GM19351 (cell line): Measurements from ENCODE around the gene LHFPL6.
"Not testable (repeated sequence)": the region's sequence is repeated elsewhere in the genome, so short reads cannot be mapped to it uniquely, and the experiment has no call there.

ENCODE experiments used
- ATAC-seq: cut with Tn5 transposase; IDR thresholded peaks from one replicate; pipeline ENCODE4 v1.9.1; 2021; ENCODE audit warnings: mild to moderate bottlenecking, moderate library complexity; ENCODE audit not compliant: unreplicated experiment

LHFPL6 gene

DNA sequence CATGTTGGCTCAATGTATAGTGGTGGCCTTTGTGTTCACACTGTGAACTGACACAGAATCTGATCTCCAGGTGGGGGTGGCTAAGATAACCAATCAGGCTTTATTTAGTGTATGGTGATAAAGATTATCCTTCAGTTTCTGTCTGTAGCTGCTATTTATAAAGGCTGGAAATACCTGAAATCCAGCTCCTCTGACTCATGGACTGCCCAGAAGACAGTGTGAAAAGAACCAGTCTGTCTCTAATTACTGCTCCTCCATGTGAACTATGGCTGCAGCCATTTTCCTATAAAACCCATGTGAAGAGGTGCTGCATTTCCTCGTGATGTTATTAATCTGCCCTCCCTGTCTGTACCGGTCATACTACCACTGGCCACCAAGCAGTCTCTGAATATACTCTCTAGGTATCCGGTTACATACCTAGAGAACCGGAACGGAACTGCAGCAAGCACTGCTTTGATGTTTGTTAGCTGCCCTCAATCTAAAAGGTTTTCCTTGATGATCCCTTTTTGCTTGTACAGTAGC, 238.0 kb downstream of the LHFPL6 start:
- no peak for ATAC-seq

DNA sequence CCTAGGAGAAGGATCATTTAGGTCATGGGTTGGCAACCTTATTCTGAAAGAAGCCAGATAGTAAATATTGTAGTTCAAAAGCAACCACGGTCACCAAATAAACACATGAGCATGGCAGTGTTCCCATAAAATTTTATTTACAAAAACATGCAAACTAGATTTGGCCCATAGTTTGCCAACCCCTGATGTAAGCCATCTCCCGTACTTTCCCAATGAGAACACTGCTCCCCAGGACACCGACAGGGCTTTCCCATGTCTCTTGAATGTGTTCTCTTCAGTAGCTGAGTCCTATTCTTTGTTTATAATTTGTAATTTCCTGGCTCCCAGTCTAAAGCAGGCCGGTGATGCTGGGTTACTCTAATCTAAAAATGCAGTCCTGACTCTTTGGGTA, 239.6 kb downstream of the LHFPL6 start:
- no peak for ATAC-seq

DNA sequence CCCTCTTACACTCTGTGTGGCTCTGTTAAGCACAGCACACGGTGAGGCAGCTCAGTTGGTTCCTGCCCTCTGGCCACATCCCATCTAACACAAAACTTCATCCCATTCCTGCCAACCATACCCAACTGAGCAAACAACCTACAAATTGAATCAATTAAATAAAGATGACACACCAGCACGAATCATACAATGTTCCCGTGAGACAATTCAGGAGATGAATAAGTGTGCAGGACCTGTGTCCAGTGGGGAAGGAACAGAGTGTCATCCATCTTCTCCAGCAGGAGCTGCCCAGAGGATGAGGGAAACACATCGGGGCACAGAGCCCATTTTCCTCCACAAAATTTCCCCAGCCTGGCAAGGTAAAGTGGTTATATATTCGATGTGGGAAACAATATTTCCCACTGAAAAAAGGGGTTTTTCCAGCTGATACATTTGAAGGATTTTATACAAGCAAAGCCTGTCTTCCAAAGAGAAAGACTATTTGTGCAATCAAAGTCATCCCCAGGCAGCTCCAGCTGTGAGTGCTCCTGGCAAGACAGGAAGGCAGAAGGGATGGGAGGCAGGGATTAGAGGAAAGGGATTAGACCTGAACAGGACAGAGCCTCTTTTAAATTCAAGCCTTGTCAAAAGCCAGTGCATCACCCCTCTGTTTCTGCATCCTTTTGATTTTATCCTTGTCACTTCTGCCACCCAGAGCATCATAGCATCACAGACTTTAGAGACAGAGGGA, 240.2 kb downstream of the LHFPL6 start:
- ATAC-seq = no peak

DNA sequence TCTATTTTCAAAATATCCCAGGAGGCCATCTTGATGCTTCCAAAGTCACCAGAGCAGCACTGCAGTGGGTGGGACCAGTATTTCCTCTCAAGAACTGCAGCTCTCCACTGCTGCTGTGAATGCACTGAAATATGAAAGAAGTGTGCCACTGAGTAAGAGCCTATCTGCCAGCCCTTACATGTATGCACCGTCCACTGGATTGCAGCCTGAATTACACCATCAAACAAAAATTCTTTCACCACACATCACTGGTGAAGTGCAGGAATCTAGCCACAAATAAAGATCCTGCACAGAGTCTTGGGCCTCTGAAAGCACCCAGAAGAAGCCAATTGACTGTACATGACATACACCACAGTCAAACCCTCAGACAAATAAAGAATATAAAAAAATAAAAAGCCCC, 249.0 kb downstream of the LHFPL6 start:
- no peak for ATAC-seq

DNA sequence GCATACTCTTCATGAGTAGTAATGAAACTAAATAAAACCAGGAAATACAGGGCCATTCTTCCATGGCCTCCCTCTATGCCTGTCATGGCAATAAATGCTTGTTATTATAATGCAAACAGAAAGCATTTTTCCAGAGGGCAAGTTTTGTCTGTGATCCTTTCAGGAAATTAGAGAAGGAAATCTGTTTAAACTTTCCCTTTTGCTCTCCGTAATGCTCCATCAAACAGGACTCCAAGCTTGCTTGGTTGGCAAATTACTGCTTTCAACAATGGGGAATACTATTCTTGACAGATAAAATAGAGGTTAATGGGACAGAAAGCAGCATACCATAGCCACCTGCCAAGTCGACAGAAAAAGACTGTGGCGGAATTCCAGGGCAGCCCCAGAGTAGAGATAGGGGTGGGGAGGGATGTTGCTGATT, 252.5 kb downstream of the LHFPL6 start:
- no peak for ATAC-seq

DNA sequence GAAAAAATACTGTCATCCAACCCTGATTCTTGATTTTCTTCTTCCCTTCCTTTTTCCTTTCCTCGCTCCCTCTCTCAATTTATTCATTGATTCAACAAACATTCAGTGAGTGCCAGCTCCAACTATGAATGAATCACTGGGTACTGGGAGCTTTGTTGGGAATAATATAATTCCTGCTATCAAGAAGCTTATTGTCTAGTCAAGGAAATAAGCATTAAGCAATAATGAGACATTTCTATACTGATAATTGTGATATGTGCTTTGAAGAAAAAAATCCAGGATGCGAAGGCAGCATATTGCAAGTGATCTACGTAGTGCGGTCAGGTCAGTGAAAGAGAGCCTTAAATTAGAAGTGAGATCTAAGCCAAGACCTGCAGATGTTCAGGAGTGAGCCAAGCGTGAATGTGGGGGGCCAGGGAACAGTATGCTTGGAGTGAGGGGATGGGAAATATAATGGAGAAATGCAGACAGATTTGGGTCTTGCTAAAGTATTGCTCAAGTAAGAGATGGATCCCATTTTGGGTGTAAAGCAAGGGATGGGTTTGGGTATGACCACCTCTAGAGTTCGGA, 253.5 kb downstream of the LHFPL6 start:
- no peak for ATAC-seq

DNA sequence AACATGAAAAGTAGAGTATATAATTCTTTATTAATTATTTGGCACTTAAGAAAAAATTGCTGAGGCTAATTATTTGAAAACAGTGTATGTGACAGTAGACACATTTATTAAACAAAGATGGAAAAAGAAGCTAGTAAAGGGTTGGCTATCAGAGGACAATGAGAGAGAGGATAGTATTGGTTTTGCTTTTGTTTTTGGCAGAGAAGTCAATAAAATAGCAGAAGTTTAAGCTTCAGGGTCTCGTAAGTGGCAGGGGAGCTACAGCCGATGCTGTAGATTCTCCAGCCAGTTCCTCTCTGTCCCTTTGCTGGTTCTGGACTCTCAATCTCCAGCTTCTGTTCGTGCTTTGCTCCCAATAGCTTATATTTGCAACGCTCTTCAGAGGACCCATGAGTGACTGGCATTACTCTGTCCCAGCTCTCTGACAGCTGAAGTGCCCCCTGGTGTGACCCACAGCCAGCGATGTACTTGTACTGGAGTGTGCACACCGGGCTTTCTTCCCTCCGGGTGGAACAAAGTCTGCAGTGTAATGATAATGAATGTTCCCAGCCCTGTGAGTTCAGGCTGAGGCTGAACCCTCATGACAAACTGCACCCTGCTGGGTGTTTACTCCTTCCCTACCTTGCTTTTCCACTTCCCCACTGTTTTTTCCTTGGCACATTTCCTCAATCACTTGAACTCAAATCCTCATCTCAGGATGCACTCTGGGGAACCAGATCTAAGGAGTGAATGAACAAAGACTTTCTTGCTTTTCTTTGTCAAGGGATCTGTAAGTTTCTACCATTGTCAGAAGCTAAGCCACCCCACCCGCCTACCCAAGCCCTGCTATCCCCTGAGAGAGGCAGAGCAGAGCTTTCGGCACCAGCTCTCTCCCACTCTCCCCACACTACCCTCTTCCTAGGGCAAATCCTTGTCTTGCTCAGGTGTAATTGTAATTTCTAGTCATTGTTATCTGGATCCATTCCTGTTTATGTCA, 254.8 kb downstream of the LHFPL6 start:
- no peak for ATAC-seq

DNA sequence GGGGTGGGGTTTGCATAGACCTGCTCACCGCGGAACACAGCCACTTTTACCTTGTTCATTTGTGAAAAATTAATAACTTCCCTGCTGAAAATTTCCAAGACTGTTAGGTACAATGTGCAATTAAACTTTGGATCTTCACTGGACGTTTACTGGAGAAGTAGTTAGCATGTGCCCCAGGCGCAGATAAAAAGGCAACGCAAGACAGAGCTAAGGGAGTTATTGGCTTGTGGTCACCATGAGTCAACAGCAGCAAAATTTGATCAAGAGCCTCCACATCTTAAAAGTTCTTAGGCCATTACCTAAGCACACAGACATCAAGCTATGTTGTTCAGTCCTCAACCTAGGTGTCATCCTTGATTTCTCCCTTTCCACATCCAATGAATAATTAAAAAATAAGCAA, 257.0 kb downstream of the LHFPL6 start:
- ATAC-seq = no peak

DNA sequence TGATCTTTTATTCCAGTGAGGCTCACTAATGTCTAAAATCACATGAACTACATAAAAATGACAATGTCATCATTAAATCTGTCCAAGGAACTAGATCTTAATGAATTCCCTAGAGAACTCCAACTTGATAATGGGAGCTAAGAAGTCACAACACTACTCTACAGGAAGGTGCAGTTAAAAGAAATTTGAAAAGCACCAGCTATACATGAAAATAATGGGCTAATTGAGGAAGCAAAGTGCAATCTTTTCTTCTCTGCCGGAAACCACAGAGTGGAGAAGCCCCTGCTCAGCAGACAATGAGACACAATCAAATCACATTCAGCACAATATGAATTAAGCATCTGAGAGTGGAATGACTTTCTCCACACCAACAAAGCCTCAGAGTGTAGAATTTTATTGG, 261.7 kb downstream of the LHFPL6 start:
- ATAC-seq = no peak

DNA sequence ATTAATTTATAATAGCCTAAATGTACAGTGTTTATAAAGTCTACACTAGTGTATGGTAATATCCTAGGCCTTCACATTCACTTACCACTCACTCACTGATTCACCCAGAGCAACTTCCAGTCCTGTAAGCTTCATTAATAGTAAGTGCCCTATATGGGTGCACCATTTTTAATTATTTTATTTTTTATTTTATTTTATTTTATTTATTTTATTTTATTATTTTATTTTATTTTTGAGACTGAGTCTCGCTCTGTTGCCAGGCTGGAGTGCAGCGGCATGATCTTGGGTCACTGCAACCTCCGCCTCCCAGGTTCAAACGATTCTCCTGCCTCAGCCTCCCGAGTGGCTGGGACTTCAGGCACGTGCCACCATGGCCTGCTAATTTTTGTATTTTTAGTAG, 264.9 kb downstream of the LHFPL6 start:
- not testable (repeated sequence) for ATAC-seq

DNA sequence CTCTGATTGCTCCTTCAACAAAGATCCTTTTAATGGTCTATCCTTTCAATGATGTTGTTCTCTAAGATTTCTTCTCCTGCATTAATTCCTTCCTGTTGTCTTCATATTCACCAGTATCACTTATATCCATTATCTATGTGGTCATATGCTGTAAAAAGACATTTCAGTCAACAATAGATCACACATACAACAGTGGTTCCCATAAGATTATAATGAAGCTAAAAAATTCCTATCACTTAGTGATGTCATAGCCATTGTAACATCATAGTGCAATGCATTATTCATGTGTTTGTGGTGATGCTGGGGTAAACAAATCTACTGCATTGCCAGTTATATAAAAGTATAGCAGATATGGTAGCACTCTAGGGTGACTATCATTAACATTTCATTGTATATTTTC, 266.1 kb downstream of the LHFPL6 start:
- ATAC-seq = no peak

DNA sequence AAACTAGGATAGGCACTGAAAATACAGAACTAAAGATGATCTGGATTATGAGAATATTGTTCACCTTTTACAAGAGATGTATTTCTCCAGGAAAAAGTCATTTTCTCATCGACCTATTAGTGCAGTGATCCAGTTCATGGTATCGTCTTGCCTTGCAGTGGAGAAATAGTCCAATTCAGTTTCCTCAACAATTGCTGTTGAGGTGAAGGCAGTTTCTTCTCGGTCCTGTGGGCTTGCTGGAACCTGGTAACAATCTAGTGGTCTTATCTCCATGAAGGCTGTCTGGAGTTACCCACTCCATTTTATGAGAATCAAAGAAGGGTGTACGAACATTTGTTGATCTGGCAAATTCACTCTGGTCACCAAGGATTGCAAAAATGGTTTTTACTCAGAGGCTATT, 266.8 kb downstream of the LHFPL6 start:
- no peak for ATAC-seq

DNA sequence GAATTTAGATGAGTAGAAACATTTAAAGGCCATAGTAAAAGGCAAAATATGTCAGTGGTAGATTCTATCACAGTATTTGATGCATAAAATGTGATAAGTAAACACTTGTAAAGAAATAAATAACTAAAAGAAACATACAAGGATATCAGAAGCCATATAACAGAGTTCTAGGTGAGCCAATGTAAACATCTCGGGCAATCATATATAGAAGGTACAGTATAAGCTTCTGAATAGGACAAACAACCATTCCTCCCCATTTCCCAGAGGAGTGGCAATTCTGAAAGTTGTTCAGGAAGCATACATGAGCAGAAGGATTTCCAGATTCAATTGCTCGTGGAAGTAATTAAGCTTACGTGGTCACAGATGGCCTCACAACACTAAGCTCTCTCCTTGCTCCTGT, 267.3 kb downstream of the LHFPL6 start:
- no peak for ATAC-seq

DNA sequence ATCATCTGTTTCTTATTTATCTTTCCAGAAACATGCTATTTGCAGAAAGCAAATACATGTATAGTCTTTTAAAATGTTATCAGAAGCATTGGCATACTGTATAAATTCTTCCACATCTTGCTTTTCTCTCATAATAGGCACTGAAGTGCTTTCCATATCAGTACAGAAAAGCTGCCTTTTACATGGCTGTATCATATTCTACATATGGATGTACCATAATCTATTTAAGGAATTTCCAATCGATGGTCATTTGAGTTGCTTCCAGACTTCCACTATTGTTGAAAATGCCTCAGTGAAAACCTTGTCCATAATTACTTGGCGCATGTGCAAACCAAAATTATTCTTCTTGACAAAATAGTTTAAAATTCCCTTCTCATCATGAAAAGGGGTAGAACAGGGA, 272.5 kb downstream of the LHFPL6 start:
- ATAC-seq = no peak

DNA sequence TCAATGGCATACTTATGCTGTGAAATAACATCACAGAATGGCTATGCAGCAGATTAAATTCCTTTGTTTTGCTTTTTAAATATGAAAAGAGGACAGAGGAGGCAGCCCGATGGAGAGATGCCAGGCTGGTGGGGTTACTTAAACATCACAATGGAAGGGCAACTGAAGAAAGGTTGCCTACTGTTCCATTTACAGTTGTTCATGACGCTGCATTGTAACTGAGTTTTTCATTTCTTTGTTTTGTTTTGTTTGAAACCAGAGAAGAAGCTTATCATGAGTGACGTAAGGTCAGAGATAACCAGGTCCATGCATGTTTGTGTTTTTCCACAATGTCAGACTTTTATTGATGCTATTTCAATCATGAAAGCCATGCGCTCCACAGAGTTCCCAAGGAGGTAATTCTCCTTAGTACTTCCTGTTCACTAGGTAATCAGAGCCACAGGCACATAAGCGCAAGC, 273.8 kb downstream of the LHFPL6 start:
- no peak for ATAC-seq

DNA sequence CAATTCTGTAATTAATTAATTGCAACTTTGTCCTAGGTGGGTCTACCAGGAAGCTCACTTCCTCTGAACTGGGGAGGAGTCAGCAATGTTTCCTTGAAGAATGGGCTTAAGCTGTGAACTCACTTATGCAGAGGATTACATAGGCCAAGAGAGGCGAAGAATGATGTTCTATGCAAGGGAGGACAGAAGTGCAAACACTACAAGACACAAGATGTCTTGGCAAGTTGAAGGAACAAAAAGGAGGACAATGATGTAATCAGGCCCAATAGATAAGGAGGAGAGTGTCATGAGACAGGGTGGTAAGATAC, 275.9 kb downstream of the LHFPL6 start:
- ATAC-seq = no peak

DNA sequence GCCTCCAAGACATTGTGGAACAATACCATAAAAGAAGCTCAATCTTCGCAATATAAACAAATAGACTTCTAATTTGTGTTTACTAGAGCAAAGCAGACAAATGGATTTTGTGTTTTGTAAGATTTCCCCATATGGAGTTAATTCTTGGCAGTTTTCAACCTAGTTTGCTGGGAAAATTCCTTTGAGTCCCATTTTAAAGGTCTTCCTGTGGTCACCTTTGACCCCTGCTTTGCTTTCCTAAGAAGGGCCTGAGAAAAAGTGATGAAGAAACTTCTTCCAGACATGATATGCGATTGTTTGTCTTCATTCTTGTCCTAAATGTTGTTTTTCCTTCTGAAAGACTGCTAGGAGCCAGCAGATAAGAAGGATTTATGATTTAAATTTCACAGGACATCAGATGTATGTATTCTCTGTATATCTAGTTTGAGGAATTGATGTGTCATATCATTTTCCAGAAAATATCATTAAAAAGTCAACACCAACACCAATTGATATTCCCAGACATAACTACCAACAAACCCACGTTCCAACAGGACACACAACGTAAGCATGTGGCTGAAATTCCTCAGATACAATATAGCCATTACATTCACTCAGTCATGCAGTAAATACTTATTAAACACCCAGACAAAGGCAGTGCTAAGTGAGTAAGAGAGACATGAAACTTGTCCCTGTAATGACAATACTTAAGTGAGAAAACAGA, 276.4 kb downstream of the LHFPL6 start:
- no peak for ATAC-seq

DNA sequence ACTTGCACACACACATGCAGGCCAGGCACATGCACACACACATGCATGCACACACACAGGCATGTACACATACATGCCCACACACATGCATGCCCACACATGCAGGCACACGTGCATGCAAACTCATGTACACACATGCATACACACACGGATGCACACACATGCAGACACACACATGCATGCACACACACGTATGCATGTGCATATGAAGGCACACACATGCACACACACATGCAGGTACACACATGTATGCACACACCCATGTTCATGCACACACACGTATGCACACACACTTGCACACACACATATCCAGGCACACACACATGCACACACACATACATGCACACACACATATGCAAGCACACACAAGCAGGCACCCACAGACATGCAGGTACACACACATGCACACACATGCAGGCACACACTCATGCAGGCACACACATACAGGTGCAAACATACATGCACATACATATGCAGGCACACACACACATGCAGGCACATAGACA, 278.1 kb downstream of the LHFPL6 start:
- ATAC-seq = no peak

DNA sequence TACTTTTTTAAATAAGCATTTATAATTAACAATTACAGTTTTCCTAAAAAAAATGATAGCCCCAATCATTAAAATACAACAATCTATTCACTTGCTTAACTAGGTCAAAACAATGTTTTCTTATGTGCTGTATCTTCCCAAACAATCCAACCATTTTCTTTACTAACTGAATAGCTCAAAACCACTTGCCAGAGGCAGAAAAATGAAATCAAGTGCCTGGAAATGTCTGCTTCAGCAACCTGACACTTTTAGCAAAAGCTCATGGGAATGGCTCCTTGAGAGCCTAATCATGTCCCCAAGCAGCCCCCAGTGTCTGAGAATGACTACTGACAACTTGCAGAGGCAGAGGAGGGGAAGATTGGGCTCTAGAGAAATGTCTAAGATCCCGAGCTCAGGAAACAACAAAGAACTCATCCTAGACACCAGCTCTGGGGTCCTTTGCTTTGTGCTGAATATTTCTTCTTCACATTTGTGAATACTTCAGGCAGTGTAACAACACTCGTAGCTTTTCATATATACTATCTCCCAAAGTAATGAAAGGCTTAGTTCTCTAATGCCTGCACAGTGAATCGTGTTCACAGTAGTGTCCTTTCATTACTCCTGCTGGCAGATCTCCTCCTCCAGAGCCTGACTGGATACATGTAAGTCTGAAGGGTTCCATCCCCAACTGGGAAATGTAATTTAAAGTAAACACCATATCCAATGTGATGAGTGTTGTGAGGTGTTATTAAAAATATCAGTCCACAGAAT, 280.0 kb downstream of the LHFPL6 start:
- ATAC-seq = no peak

DNA sequence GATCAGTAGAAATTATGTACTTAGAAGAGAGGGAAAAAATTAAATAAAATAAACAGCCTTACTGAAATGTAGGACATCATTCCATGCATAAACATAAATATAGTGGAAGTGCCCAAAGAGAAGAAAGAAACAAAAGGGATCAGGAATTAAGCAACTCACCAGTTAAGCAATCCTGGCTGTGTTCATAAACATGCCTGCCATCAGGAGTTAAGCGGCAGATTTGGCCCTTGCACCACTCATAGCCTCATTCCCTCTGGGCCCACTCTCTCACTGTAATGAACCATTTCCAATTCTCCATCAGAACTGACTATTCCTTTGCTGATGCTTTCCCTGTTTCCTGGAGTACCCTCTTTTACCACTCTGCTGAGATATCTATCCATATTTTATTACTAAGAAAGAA, 281.4 kb downstream of the LHFPL6 start:
- ATAC-seq = no peak
